GM15510 (cell line): ENCODE results near the gene ADH1B.

Experiments
- POLR2A ChIP-seq: IDR thresholded peaks from 3 replicates; pipeline ENCODE4 v1.6.1; 2011; ENCODE audit warnings: borderline replicate concordance; ENCODE audit not compliant: insufficient read length; ENCODE audit errors: extremely low read depth

The ADH1B gene

GRCh38 chr4:99285387-99285786 is 35.8 kb downstream of the ADH1B start:
- no peak for TF ChIP-seq POLR2A

- TF ChIP-seq POLR2A, result no peak
Observed at GRCh38 chr4:99282731-99283130, 38.5 kb downstream of the ADH1B start.

GRCh38 chr4:99281261-99281660 is 39.9 kb downstream of the ADH1B start:
- TF ChIP-seq POLR2A, result no peak

- TF ChIP-seq POLR2A, result no peak
Observed at GRCh38 chr4:99276417-99276816, 44.8 kb downstream of the ADH1B start.

- TF ChIP-seq POLR2A, result no peak
Observed at GRCh38 chr4:99275885-99276284, 45.3 kb downstream of the ADH1B start.

- no peak for TF ChIP-seq POLR2A
Observed at GRCh38 chr4:99275050-99275449, 46.2 kb downstream of the ADH1B start.

- no peak for TF ChIP-seq POLR2A
Observed at GRCh38 chr4:99273704-99274103, 47.5 kb downstream of the ADH1B start.

- no peak for TF ChIP-seq POLR2A
Observed at GRCh38 chr4:99264927-99265326, 56.3 kb downstream of the ADH1B start.
